ENCODE data around the gene C1QTNF5.

The C1QTNF5 gene

DNA sequence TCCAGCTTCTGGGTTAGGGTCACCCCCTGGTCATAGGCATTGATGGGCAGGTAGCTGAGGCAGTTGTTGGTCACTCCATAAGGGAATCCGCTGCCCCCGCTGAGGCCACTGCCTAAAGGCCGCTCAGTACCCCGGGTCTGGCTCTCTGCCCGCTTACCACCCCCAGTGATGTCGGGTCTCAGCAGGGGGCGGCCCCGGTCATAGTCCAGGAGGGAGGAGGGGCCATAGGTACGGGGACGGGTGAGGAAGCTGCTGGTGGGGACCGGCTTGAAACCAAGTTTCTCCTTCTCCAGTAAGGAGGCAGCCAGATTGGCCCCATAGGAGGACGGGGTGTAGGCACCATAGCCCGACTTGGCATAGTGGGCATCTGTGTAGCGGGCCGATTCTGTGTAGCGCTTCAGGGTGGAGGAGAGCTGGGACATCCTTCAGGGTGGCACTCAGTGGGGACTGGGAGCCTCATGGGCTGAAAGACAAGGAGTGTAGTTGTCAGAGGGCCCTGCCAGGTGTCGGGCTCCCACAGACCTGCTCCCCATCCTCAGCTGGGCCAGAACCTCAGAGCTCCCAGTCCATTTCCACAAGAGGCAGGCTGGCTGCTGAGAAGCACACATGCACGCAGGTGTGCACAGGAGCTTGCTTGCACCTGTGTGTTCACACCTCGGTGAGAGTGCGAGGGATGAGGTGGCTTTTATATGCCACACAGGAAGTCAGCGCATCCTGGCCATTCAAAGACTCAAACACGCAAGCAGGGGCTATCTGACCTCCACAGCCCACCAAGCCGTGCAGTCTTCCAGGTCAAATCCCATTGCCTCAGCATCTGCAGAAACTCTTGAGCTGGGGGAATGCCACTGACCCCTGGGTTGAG lies 32.6 kb upstream of the C1QTNF5 start:
- no peak for DNase-seq (ENCODE audit: low read depth in 2 of 2)

DNA sequence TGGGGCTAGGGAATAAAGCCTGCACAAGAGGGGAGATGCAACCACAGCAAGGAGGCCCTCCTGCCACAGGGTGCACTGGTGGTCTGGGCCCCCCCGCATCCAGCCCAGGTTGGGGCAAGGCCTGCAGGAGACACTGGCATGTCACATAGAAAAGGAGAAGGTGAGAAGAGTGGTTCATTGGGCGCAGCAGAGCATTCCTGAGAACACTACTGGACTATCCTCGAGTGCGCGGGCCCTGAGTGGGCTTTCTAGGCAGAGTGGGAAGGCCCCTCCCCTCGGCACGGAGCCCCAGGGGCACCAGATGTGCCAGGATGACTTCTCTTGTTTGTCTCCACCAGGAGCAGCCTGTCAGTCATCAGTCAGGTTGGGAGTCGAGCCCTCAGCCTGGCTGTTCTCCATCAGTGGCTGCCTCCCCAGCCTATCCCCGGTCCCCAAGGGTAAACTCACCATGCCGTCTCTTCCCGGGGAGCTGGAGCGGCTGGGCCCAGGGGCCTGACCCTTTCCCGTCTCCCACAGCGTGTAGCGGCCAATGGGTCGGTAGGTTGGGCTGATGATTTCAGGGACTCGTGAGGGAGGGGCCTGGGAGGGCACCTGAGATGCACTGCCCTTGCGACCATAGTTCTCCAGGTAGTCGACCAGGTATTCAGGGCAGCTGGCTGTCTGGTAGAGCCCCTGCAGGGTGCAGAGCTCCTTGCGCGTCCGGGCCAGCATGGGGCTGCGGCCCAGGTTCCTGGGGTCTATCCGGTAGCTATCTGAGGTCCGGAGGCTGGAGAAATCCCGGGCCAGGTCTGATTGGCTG lies 31.8 kb upstream of the C1QTNF5 start:
- DNase-seq (ENCODE audit: low read depth in 2 of 2): no peak

GRCh38 chr11:119371778-119372182 lies 31.1 kb upstream of the C1QTNF5 start:
- no peak for DNase-seq (ENCODE audit: low read depth in 2 of 2)

GRCh38 chr11:119371067-119371601 lies 30.5 kb upstream of the C1QTNF5 start:
- DNase-seq (ENCODE audit: low read depth in 2 of 2): no peak

DNA sequence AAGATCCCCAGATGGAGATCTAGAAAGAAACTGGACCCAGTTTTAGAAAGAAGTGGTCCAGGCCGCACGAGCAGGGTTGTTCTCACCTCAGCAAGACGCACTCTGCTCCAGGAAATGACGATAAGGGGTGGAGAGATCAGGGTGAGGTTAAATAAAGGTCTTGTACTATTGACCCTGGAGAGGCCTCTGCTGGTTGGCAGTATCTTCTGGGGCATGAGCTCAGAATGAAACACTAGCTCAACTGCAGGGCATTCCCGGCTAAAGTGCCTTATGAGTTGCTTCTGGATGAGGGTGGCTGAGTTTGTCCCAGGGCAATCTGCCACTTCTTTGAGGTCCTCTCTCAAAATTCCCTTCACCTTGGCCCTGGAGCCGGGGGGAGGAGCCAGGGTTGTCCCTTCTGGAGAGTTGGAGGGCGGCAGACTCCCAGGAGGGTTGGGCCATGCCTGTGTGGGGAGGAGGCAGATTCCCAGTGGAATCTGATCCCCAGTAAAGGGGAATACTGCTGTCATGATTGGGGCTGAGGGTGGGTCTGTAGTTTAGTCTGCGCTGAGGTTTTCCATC lies 29.9 kb upstream of the C1QTNF5 start:
- no peak for DNase-seq (ENCODE audit: low read depth in 2 of 2)

GRCh38 chr11:119369132-119369925 lies 28.6 kb upstream of the C1QTNF5 start:
- no peak for DNase-seq (ENCODE audit: low read depth in 2 of 2)

DNA sequence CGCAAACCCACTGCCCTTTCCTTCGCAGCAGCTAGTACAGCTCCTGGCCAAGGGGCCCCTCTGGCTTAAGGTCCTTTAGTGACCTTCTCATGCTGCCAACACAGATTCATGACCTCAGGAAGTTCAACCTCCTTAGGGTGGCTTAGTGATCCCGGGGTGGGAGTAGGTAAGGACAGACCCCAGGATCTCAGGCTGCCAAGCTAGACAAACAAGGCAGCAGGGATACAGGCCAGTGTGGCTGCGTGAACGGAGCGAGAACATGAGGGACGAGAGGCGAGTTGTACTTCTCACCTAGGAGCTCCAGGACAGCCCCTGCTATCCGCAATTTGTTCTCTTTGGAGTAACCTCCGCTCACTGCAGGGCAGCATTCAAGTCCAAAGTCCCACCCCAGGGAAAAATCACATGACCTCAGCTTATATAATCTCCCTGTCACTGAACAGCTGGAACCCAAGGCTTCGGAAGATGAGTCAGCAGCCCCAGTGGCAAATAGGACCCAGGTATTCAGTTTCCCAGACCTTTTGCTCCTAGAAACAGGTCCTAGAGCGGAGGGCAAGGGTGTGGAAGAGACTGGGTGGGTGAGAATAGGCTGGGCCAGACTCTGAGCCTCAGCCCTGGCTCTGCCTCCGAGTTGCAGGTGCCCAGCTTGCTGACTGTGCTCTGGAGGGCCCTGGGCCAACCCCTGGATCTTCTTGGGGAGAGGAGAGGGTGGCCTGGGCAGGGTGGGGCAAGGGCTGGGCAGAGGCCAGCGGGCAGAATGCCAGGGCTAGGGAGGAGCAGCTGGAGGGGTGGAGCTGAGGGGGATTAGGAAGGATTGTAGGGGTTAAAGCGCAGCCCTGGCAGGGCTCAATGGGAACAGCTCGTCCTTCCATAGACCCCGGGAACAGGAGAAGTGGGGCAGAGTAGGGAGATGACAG lies 27.7 kb upstream of the C1QTNF5 start:
- no peak for DNase-seq (ENCODE audit: low read depth in 2 of 2)

GRCh38 chr11:119367661-119368120 lies 27.0 kb upstream of the C1QTNF5 start:
- DNase-seq (ENCODE audit: low read depth in 2 of 2): no peak

GRCh38 chr11:119366690-119367620 lies 26.3 kb upstream of the C1QTNF5 start:
- DNase-seq (ENCODE audit: low read depth in 2 of 2): no peak

DNA sequence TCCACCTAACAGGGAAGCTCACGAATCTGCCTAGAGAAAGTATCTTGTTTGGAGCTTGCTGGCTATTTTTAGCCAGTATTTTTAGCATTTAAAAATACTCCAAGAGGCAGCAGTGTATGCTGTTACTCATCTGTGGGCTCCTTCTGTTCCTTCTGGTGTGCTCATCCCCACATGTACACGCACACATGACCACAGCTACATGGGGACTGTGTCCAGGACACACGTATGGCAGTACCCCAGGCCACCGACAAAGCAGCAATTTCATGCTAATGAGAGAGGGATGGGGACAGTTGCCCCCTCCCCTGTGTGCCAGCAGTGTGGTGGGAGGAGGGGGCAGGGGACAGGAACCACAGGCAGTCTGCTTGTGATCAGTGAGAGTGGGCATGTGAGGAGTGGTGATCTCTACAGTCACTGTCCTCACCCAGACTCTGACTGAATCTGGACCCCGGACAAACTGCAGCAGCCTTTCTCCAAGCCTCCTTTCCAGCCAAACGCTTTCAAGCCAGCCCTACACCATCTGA lies 24.4 kb upstream of the C1QTNF5 start:
- DNase-seq (ENCODE audit: low read depth in 2 of 2): no peak

GRCh38 chr11:119363851-119364590 lies 23.3 kb upstream of the C1QTNF5 start:
- peak; percentile 25 to 32 for DNase-seq (ENCODE audit: low read depth in 2 of 2)

GRCh38 chr11:119363081-119363850 lies 22.6 kb upstream of the C1QTNF5 start:
- DNase-seq (ENCODE audit: low read depth in 2 of 2): no peak

DNA sequence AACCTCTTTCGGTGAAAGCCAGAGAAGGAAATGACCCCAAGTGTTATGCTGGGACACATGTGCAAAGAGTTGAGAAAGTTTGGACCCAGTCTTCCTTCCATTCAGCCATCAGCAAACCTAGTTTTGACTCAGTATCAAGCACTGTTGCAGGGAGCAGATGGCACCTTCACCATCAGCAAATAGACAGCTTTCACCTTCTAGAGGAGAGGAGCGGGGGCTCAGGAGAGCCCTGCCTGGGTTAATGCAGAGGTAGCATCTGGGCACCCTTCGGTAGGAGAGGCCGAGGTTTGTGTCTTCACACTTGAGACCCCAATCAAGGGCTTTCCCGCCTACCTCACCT lies 22.0 kb upstream of the C1QTNF5 start:
- DNase-seq (ENCODE audit: low read depth in 2 of 2): no peak

- DNase-seq (ENCODE audit: low read depth in 2 of 2): no peak
Observed at GRCh38 chr11:119361941-119362725, 21.4 kb upstream of the C1QTNF5 start.

DNA sequence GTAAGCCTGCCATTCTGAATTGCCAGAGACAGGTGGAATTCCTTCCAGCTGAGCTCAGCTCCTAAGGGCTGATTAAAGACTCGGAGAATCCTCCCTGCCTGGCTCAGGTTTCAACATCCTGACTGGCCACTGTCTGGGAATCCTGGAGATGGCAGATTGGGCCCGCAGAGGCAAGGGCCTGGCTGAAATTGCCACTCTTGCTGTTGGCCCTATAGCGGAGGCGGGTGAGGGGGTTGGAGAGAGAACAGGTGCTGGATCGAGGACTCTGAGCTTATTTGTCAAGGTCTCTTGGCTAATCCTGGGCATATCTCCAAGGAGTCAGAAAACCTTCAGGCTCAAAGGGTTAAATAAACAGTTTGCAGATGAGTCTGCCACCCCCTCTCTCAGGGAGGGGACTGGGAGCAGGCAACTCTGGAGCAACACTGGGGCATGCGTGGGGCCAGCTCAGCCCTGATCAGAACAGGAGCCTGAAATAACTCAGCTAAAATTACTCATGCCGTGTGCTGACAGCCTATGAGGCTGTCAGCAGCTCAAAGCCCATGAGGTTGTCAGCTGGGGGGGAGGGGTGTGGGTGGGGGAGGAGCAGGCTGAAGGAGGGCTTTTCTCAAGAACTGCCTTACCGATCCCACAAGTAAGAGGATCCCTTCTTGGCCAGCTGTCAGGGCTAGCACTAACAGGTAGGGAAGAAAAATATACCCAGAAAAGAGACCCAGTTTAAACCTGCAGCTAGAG lies 20.5 kb upstream of the C1QTNF5 start:
- no peak for DNase-seq (ENCODE audit: low read depth in 2 of 2)

Measured in stimulated activated CD8-positive, alpha-beta memory T cell treated with anti-CD3 and anti-CD28 coated beads, Interleukin-15, amount 100 ng/mL, for 4 hours (primary cell).